Lung (tissue), 12 donors: ENCODE measurements around the gene PHLDA1. TPM values are rescaled to one million over a fixed set of nuclear protein-coding genes. Genes with fewer than 3 reads are reported as not detected.

ENCODE experiments used
- ATAC-seq: fragments of 200-7000 bp; cut with Tn5 transposase; one replicate; pipeline ENCODE4 v1.9.1; 2020; ENCODE audit warnings: moderate number of reproducible peaks; ENCODE audit not compliant: insufficient read depth, low FRiP score
- DNase-seq, 3 donors: peaks; one replicate each; pipeline ENCODE4 v3.0.0-alpha.2; 2013 to 2017
- H3K27ac ChIP-seq, 2 donors: one replicate each; pipeline ENCODE4 v1.5.1; 2013; ENCODE audit warnings: mild to moderate bottlenecking in 2 of 2, moderate library complexity in 2 of 2, control low read depth in 1 of 2, inconsistent platforms in 1 of 2, low read depth in 1 of 2, low read length in 1 of 2
- H3K27me3 ChIP-seq, 3 donors: one replicate each; pipeline ENCODE4 v1.5.1; 2013; ENCODE audit warnings: low read length in 2 of 3; ENCODE audit not compliant: control insufficient read depth in 3 of 3, insufficient read depth in 3 of 3
- H3K36me3 ChIP-seq, 4 donors: one replicate each; pipeline ENCODE4 v1.5.1; 2013; ENCODE audit warnings: low read length in 4 of 4, mild to moderate bottlenecking in 1 of 4, moderate library complexity in 1 of 4; ENCODE audit not compliant: control insufficient read depth in 4 of 4, insufficient read depth in 4 of 4
- H3K4me1 ChIP-seq, 5 donors: one replicate each; pipeline ENCODE4 v1.5.1; 2013; ENCODE audit warnings: low read length in 5 of 5, mild to moderate bottlenecking in 2 of 5, moderate library complexity in 1 of 5; ENCODE audit not compliant: control insufficient read depth in 5 of 5, insufficient read depth in 5 of 5
- H3K4me3 ChIP-seq: one replicate; pipeline ENCODE4 v1.5.1; 2013; ENCODE audit warnings: mild to moderate bottlenecking, control low read depth, moderate library complexity
- H3K9ac ChIP-seq, 2 donors: one replicate each; pipeline ENCODE4 v1.5.1; 2013; ENCODE audit warnings: low read length in 2 of 2, control low read depth in 1 of 2; ENCODE audit not compliant: insufficient read depth in 1 of 2
- H3K9me3 ChIP-seq, 4 donors: one replicate each; pipeline ENCODE4 v1.5.1; 2013; ENCODE audit warnings: low read length in 3 of 4, mild to moderate bottlenecking in 1 of 4, moderate library complexity in 1 of 4; ENCODE audit not compliant: control insufficient read depth in 4 of 4, insufficient read depth in 3 of 4
- WGBS, 2 donors: extraction: QIAGEN DNeasy Blood & Tissue Kit; methylation state at CpG; one replicate each; pipeline ENCODE4 v1.1.7; 2013; 5-methylcytosine and 5-hydroxymethylcytosine counted together
- polyA plus RNA-seq, 2 donors: library from polyadenylated mRNA; stranded (reverse); fragments of 200-250 nt; gene quantifications; one replicate each; pipeline ENCODE4 v1.2.1, GENCODE V29; 2013
- total RNA-seq, 2 donors: library from RNA; depleted of rRNA in 1 of 2; stranded (reverse); fragments of >200 nt in 1 of 2; gene quantifications; one replicate each; pipeline ENCODE4 v1.2.1, GENCODE V29; 2014 to 2021
- TF ChIP-seq, protein P1 (sequence below): IDR thresholded peaks from 2 replicates; pipeline ENCODE4 v1.5.1; 2012; ENCODE audit warnings: mild to moderate bottlenecking; ENCODE audit errors: control extremely low read depth, extremely low read depth
- donor health status: control.
- donor health status: control.
- donor health status: Bipolar disorder and iron deficiency.
- donor health status: healthy.
- donor health status: DM: yes; HTN: yes; CAD: no.

PHLDA1 gene
- total and polyA plus RNA-seq, 4 donors = 6.5 to 22.1 (median 17.2) TPM

DNA sequence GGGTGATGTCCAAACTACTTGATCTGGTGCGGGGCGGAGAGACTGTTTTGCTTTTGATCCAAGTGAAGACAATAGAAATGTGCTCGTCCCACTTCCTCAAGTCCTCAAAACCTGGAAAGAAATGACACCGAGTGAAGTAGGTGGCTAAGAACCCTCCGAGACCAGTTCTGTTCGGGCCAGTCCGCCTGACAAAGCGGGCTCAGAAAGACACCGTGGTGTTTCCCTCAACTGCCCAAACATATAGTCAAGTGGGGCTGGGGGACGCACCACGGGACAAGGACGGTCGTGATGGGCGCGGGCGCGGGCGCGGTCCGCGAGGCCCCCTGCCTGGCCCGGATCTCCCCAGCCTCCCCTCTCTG lies 1.6 kb downstream of the PHLDA1 start:
- H3K4me3 ChIP-seq = peak overlapping the region; percentile 83
- H3K36me3 ChIP-seq = peaks cover 0 to 44% (median 7%) of the 10 kb centered on the region in 4 donors
- 3 to 4% methylated on average over 19 to 22 of the region's 22 CpGs for WGBS, 2 donors
- H3K9ac ChIP-seq = peak overlapping the region; percentile 67 to 99
- no peaks in the 10 kb centered on the region for H3K27me3 ChIP-seq
- H3K4me1 ChIP-seq = peaks cover 2 to 45% (median 21%) of the 10 kb centered on the region in 5 donors
- DNase-seq (peak; percentile 52 to 67 (median 63)), ATAC-seq (no peak)
- peak overlapping the region; percentile 94 to 97 for H3K27ac ChIP-seq
- TF ChIP-seq, protein P1, sequence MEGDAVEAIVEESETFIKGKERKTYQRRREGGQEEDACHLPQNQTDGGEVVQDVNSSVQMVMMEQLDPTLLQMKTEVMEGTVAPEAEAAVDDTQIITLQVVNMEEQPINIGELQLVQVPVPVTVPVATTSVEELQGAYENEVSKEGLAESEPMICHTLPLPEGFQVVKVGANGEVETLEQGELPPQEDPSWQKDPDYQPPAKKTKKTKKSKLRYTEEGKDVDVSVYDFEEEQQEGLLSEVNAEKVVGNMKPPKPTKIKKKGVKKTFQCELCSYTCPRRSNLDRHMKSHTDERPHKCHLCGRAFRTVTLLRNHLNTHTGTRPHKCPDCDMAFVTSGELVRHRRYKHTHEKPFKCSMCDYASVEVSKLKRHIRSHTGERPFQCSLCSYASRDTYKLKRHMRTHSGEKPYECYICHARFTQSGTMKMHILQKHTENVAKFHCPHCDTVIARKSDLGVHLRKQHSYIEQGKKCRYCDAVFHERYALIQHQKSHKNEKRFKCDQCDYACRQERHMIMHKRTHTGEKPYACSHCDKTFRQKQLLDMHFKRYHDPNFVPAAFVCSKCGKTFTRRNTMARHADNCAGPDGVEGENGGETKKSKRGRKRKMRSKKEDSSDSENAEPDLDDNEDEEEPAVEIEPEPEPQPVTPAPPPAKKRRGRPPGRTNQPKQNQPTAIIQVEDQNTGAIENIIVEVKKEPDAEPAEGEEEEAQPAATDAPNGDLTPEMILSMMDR = no peak
- no peaks in the 10 kb centered on the region for H3K9me3 ChIP-seq

DNA sequence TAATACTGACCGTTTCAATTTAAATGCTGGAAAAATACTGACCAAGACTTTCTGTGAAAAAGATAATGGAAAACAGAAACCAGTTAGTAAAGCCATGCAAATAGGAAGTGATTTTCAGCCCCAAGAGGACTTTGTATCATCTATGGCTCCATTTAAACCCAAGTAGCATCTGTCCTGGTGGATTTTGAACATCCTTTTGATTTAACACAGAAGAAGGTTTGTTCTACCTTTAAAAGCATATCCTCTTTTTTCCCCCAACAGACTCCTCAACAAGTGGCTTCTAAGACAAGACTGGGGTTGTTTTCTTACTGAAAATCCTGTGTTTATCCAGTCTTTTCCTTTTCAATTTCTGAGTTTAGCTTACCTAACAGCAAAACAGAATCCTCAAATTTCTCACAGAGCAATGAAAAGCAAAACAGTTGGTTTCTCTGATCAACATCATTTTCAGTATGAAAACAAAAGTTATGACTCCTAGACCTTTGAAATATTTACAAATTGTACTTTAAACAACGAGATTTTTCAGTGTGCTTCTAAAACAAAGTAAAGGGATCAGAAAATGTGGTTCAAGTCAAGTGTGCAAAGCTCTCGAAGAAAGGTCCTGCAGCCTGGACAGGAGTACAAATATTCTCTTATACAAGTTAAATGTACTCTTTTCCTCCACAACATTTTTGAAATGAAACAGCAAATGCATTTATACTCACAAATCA lies 2.9 kb downstream of the PHLDA1 start:
- H3K4me3 ChIP-seq = no peak overlapping the region

DNA sequence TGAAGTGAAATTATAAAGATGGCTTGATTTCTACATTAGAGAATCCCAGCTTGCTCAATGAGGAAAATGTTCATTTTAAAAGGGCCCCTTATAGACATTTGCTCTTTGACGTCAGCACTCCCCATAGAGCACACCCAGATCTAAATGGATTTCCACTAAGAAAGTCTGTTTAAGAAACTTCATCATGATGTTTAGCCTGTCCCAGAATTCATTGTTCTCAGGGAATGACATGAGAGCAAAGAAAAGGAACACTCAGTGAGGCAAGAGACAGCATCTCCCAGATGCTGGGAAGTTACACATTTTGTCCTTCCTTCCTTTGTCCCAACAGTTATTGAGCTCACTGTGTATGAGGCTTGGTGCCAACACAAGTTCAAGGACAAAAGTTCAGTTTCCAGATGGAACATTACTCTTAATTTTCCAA lies 4.9 kb downstream of the PHLDA1 start:
- TF ChIP-seq, protein P1 = no peak
- no peaks in the 10 kb centered on the region for H3K9me3 ChIP-seq
- peaks cover 0 to 39% (median 7%) of the 10 kb centered on the region in 4 donors for H3K36me3 ChIP-seq
- no peak for ATAC-seq
- peak in 2 of 3 donors; percentile 75 to 76 for DNase-seq
- H3K4me1 ChIP-seq = peaks cover 0 to 22% (median 6%) of the 10 kb centered on the region in 5 donors
- no peak overlapping the region for H3K4me3 ChIP-seq
- H3K27ac ChIP-seq = peak overlapping the region in 1 of 2 donors; percentile 22
- 61 to 68% methylated on average over 1 of the region's 1 CpG for WGBS, 2 donors
- H3K27me3 ChIP-seq = no peaks in the 10 kb centered on the region
- H3K9ac ChIP-seq = peak overlapping the region in 1 of 2 donors; percentile 26

More for the DNA sequence above, 2.9 kb downstream of the PHLDA1 start:
- TF ChIP-seq, protein P1 = no peak
- no peak for ATAC-seq
- Histone ChIP-seq H3K27ac (peak overlapping the region in 1 of 2 donors; percentile 56), H3K4me1 (peaks cover 2 to 34% (median 11%) of the 10 kb centered on the region in 5 donors), H3K27me3 (no peaks in the 10 kb centered on the region), H3K9ac (peak overlapping the region; percentile 59 to 99), H3K36me3 (peaks cover 0 to 44% (median 7%) of the 10 kb centered on the region in 4 donors), H3K9me3 (no peaks in the 10 kb centered on the region)
- 53 to 58% methylated on average over 3 of the region's 3 CpGs for WGBS, 2 donors
- DNase-seq = peak in 1 of 3 donors; percentile 43
